ENCODE data around the gene SUSD6.

The SUSD6 gene

GRCh38 chr14:69695322-69696203, 84.2 kb downstream of the SUSD6 start:
- Histone ChIP-seq H2BK12ac (ENCODE audit: low read length) (no peak overlapping the region), H2BK5ac (ENCODE audit: low read length) (no peak overlapping the region), H3K27ac (replicated peaks; ENCODE audit: low read length) (no peak overlapping the region), H3K4me3 (ENCODE audit: low read length in 2 of 2) (no peak overlapping the region), H3K18ac (ENCODE audit: low read length) (peak overlapping the region; percentile 40), H3K9ac (ENCODE audit: low read depth, low read length, poor library complexity) (no peak overlapping the region), H3K14ac (ENCODE audit: low read length) (no peak overlapping the region), H2BK15ac (ENCODE audit: low read length) (no peak overlapping the region), H3K23ac (ENCODE audit: low read depth, low read length, poor library complexity) (no peak overlapping the region), H4K8ac (ENCODE audit: low read depth, low read length) (no peak overlapping the region), H2BK120ac (ENCODE audit: low read depth, low read length) (no peak overlapping the region), H4K91ac (ENCODE audit: low read depth, low read length, poor library complexity) (no peak overlapping the region), H3K9me3 (replicated peaks in 1 of 2; ENCODE audit: control insufficient read depth in 2 of 2, insufficient read depth in 1 of 2, low read depth in 1 of 2, low read length in 2 of 2) (no peaks in the 10 kb centered on the region), H3K4me2 (ENCODE audit: insufficient read depth, low read length, poor library complexity, severe bottlenecking) (no peak overlapping the region), H3K79me1 (ENCODE audit: low read depth, low read length) (no peaks in the 10 kb centered on the region), H3K36me3 (replicated peaks in 1 of 2; ENCODE audit: control insufficient read depth in 2 of 2, insufficient read depth in 2 of 2, low read length in 2 of 2) (no peaks in the 10 kb centered on the region), H2AK5ac (ENCODE audit: low read depth, low read length) (no peak overlapping the region), H3K4me1 (ENCODE audit: control insufficient read depth in 2 of 2, insufficient read depth in 1 of 2, low read depth in 1 of 2, low read length in 2 of 2) (peaks cover 23 to 39% of the 10 kb centered on the region in 2 donors), H3K27me3 (ENCODE audit: control insufficient read depth in 3 of 3, insufficient read depth in 3 of 3, low read depth in 1 of 3, low read length in 3 of 3) (no peaks in the 10 kb centered on the region), H3K4ac (ENCODE audit: low read length) (no peak overlapping the region), H2AFZ (ENCODE audit: low read length) (no peak overlapping the region)
- no peak for DNase-seq (ENCODE audit: low spot score)
- no CpG with 5 or more reads among the region's 6 CpGs for WGBS, 2 donors (ENCODE audit: extremely low coverage in 2 of 2, insufficient read length in 2 of 2, insufficient replicate concordance in 1 of 2)

DNA sequence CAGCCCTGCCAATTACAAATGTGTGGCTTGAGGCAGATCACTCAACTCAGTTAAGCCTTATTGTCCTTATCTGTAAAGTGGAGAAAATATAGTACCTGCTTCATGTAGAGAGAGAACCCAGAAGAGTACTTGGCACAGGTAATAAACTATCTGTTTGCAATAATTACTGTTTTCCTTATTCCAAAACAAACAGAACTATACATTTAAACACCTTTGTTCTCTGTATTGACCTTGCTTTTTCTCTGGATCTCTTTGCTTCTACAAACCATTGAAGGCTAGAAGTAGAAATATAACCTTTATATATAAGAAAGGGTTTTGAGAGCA, 84.8 kb downstream of the SUSD6 start:
- Histone ChIP-seq H3K23ac (ENCODE audit: low read depth, low read length, poor library complexity) (no peak overlapping the region), H4K8ac (ENCODE audit: low read depth, low read length) (no peak overlapping the region), H3K79me1 (ENCODE audit: low read depth, low read length) (no peaks in the 10 kb centered on the region), H3K4me3 (ENCODE audit: low read length in 2 of 2) (no peak overlapping the region), H3K4me2 (ENCODE audit: insufficient read depth, low read length, poor library complexity, severe bottlenecking) (no peak overlapping the region), H2AK5ac (ENCODE audit: low read depth, low read length) (no peak overlapping the region), H3K27ac (replicated peaks; ENCODE audit: low read length) (no peak overlapping the region), H3K9me3 (replicated peaks in 1 of 2; ENCODE audit: control insufficient read depth in 2 of 2, insufficient read depth in 1 of 2, low read depth in 1 of 2, low read length in 2 of 2) (no peaks in the 10 kb centered on the region), H2BK5ac (ENCODE audit: low read length) (no peak overlapping the region), H3K27me3 (ENCODE audit: control insufficient read depth in 3 of 3, insufficient read depth in 3 of 3, low read depth in 1 of 3, low read length in 3 of 3) (no peaks in the 10 kb centered on the region), H3K4ac (ENCODE audit: low read length) (no peak overlapping the region), H2BK15ac (ENCODE audit: low read length) (no peak overlapping the region), H3K36me3 (replicated peaks in 1 of 2; ENCODE audit: control insufficient read depth in 2 of 2, insufficient read depth in 2 of 2, low read length in 2 of 2) (no peaks in the 10 kb centered on the region), H2BK12ac (ENCODE audit: low read length) (no peak overlapping the region), H3K18ac (ENCODE audit: low read length) (no peak overlapping the region), H3K9ac (ENCODE audit: low read depth, low read length, poor library complexity) (no peak overlapping the region), H3K14ac (ENCODE audit: low read length) (no peak overlapping the region), H4K91ac (ENCODE audit: low read depth, low read length, poor library complexity) (no peak overlapping the region), H2BK120ac (ENCODE audit: low read depth, low read length) (no peak overlapping the region), H2AFZ (ENCODE audit: low read length) (no peak overlapping the region), H3K4me1 (ENCODE audit: control insufficient read depth in 2 of 2, insufficient read depth in 1 of 2, low read depth in 1 of 2, low read length in 2 of 2) (peaks cover 24 to 43% of the 10 kb centered on the region in 2 donors)
- DNase-seq (ENCODE audit: low spot score): no peak

DNA sequence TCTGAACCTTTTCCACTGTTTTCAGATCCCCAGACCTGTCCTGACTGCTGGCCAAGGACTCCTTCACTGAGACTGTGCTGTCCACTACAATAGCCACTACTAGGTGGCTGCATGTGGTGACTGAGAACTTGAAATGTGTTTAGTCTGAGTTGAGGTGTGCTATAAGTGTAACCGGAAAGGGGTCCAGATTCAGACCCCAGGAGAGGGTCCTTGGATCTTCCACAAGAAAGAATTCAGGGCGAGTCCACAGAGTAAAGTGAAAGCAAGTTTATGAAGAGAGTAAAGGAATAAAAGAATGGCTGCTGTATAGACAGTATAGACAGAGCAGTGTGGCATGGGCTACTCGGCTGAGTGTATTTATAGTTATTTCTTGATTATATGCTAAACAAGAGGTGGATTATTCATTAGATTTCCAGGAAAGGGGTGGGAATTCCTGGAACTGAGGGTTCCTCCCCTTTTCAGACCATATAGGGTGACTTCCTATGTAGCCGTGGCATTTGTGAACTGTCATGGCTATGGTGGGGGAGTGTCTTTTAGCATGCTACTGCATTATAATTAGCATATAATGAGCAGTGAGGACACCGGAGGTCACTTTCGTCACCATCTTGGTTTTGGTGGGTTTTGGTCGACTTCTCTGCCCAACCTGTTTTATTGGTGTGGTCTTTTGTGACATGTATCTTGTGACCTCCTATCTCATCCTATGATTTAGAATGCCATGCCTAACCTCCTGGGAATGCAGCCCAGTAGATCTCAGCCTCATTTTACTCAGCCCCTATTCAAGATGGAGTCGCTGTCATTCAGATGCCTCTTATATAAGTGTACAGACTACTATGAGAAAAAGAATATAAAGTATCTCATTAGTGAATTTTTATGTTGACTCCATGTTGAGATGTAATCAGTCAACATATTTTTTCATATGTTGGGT, 85.5 kb downstream of the SUSD6 start:
- Histone ChIP-seq H4K8ac (ENCODE audit: low read depth, low read length) (no peak overlapping the region), H3K4me3 (ENCODE audit: low read length in 2 of 2) (no peak overlapping the region), H2AK5ac (ENCODE audit: low read depth, low read length) (no peak overlapping the region), H4K91ac (ENCODE audit: low read depth, low read length, poor library complexity) (no peak overlapping the region), H3K27ac (replicated peaks; ENCODE audit: low read length) (no peak overlapping the region), H2BK120ac (ENCODE audit: low read depth, low read length) (no peak overlapping the region), H3K4ac (ENCODE audit: low read length) (no peak overlapping the region), H3K18ac (ENCODE audit: low read length) (peak overlapping the region; percentile 22), H2BK15ac (ENCODE audit: low read length) (no peak overlapping the region), H3K9ac (ENCODE audit: low read depth, low read length, poor library complexity) (no peak overlapping the region), H3K27me3 (ENCODE audit: control insufficient read depth in 3 of 3, insufficient read depth in 3 of 3, low read depth in 1 of 3, low read length in 3 of 3) (no peaks in the 10 kb centered on the region), H2BK12ac (ENCODE audit: low read length) (no peak overlapping the region), H3K4me2 (ENCODE audit: insufficient read depth, low read length, poor library complexity, severe bottlenecking) (no peak overlapping the region), H3K36me3 (replicated peaks in 1 of 2; ENCODE audit: control insufficient read depth in 2 of 2, insufficient read depth in 2 of 2, low read length in 2 of 2) (no peaks in the 10 kb centered on the region), H3K14ac (ENCODE audit: low read length) (no peak overlapping the region), H3K9me3 (replicated peaks in 1 of 2; ENCODE audit: control insufficient read depth in 2 of 2, insufficient read depth in 1 of 2, low read depth in 1 of 2, low read length in 2 of 2) (no peaks in the 10 kb centered on the region), H3K4me1 (ENCODE audit: control insufficient read depth in 2 of 2, insufficient read depth in 1 of 2, low read depth in 1 of 2, low read length in 2 of 2) (peaks cover 28 to 50% of the 10 kb centered on the region in 2 donors), H2AFZ (ENCODE audit: low read length) (no peak overlapping the region), H2BK5ac (ENCODE audit: low read length) (no peak overlapping the region), H3K23ac (ENCODE audit: low read depth, low read length, poor library complexity) (no peak overlapping the region), H3K79me1 (ENCODE audit: low read depth, low read length) (no peaks in the 10 kb centered on the region)
- DNase-seq (ENCODE audit: low spot score): no peak
- no CpG with 5 or more reads among the region's 8 CpGs for WGBS, 2 donors (ENCODE audit: extremely low coverage in 2 of 2, insufficient read length in 2 of 2, insufficient replicate concordance in 1 of 2)

GRCh38 chr14:69698572-69698971, 87.2 kb downstream of the SUSD6 start:
- no peak overlapping the region for H3K4me2 ChIP-seq (ENCODE audit: insufficient read depth, low read length, poor library complexity, severe bottlenecking)
- no CpG with 5 or more reads among the region's 3 CpGs for WGBS, 2 donors (ENCODE audit: extremely low coverage in 2 of 2, insufficient read length in 2 of 2, insufficient replicate concordance in 1 of 2)
- no peak overlapping the region for H3K4me3 ChIP-seq (ENCODE audit: low read length in 2 of 2)
- no peak overlapping the region for H4K91ac ChIP-seq (ENCODE audit: low read depth, low read length, poor library complexity)
- H2BK5ac ChIP-seq (ENCODE audit: low read length): no peak overlapping the region
- DNase-seq (ENCODE audit: low spot score): no peak
- no peak overlapping the region for H2AK5ac ChIP-seq (ENCODE audit: low read depth, low read length)
- H2BK15ac ChIP-seq (ENCODE audit: low read length): no peak overlapping the region
- no peak overlapping the region for H3K18ac ChIP-seq (ENCODE audit: low read length)
- H3K23ac ChIP-seq (ENCODE audit: low read depth, low read length, poor library complexity): no peak overlapping the region
- no peak overlapping the region for H3K4ac ChIP-seq (ENCODE audit: low read length)
- no peak overlapping the region for H2AFZ ChIP-seq (ENCODE audit: low read length)
- H3K4me1 ChIP-seq (ENCODE audit: control insufficient read depth in 2 of 2, insufficient read depth in 1 of 2, low read depth in 1 of 2, low read length in 2 of 2): peaks cover 23 to 57% of the 10 kb centered on the region in 2 donors
- no peak overlapping the region for H2BK12ac ChIP-seq (ENCODE audit: low read length)
- no peak overlapping the region for H3K27ac ChIP-seq (replicated peaks; ENCODE audit: low read length)
- no peaks in the 10 kb centered on the region for H3K79me1 ChIP-seq (ENCODE audit: low read depth, low read length)
- H4K8ac ChIP-seq (ENCODE audit: low read depth, low read length): no peak overlapping the region
- no peak overlapping the region for H3K14ac ChIP-seq (ENCODE audit: low read length)
- no peaks in the 10 kb centered on the region for H3K27me3 ChIP-seq (ENCODE audit: control insufficient read depth in 3 of 3, insufficient read depth in 3 of 3, low read depth in 1 of 3, low read length in 3 of 3)
- no peaks in the 10 kb centered on the region for H3K36me3 ChIP-seq (replicated peaks in 1 of 2; ENCODE audit: control insufficient read depth in 2 of 2, insufficient read depth in 2 of 2, low read length in 2 of 2)
- H3K9me3 ChIP-seq (replicated peaks in 1 of 2; ENCODE audit: control insufficient read depth in 2 of 2, insufficient read depth in 1 of 2, low read depth in 1 of 2, low read length in 2 of 2): no peaks in the 10 kb centered on the region
- H2BK120ac ChIP-seq (ENCODE audit: low read depth, low read length): no peak overlapping the region
- no peak overlapping the region for H3K9ac ChIP-seq (ENCODE audit: low read depth, low read length, poor library complexity)
